CD4-positive, alpha-beta memory T cell (primary cell): ENCODE measurements around the gene ROBO3. TPM values are rescaled to one million over a fixed set of nuclear protein-coding genes. Genes with fewer than 3 reads are reported as not detected.

Experiments
- CTCF ChIA-PET: fragments of 350-600 bp; sonication (Branson Sonifier 250); formaldehyde crosslinking; loops from one replicate; lab custom pipeline; 2021; ENCODE audit warnings: inconsistent platforms; ENCODE audit not compliant: partially characterized antibody; lab: Charles Lee
- POLR2A ChIA-PET: fragments of 350-600 bp; sonication (Branson Sonifier 250); formaldehyde crosslinking; loops from one replicate; lab custom pipeline; 2021; ENCODE audit not compliant: partially characterized antibody; lab: Charles Lee
- DNase-seq, 5 donors: peaks; one replicate each; pipeline versions ENCODE4 v3.0.0 to v3.0.0-alpha.2; 2020 to 2022; ENCODE audit warnings: mixed read lengths in 1 of 5
- H3K27ac ChIP-seq: one replicate; pipeline ENCODE4 v1.7.0; 2013; ENCODE audit warnings: low read depth, low read length
- H3K27me3 ChIP-seq: 2 replicates; pipeline ENCODE4 v1.7.0; 2013; ENCODE audit warnings: mild to moderate bottlenecking, low read length, moderate library complexity; ENCODE audit not compliant: insufficient read depth
- H3K36me3 ChIP-seq: 2 replicates; pipeline ENCODE4 v1.7.0; 2013; ENCODE audit warnings: mild to moderate bottlenecking, low read length, moderate library complexity; ENCODE audit not compliant: insufficient read depth
- H3K4me1 ChIP-seq: 2 replicates; pipeline ENCODE4 v1.7.0; 2013; ENCODE audit warnings: mild to moderate bottlenecking, low read length, moderate library complexity; ENCODE audit not compliant: insufficient read depth
- H3K4me3 ChIP-seq, 2 donors: one replicate each; pipeline ENCODE4 v1.7.0; 2013; ENCODE audit warnings: low read length in 2 of 2, mild to moderate bottlenecking in 1 of 2
- H3K9me3 ChIP-seq, 2 donors: one replicate each; pipeline ENCODE4 v1.7.0; 2013; ENCODE audit warnings: low read length in 2 of 2, control low read depth in 1 of 2; ENCODE audit not compliant: control insufficient read depth in 1 of 2
- H3K27ac Mint-ChIP-seq, 7 donors: one replicate each; pipeline ENCODE4 v1.8.0; 2020 to 2021; ENCODE audit warnings: mixed read lengths in 7 of 7, mild to moderate bottlenecking in 6 of 7, inconsistent platforms in 3 of 7, moderate library complexity in 3 of 7
- H3K27me3 Mint-ChIP-seq, 2 donors: one replicate each; pipeline ENCODE4 v1.8.0; 2020 to 2021; ENCODE audit warnings: mixed read lengths in 2 of 2
- H3K36me3 Mint-ChIP-seq, 2 donors: one replicate each; pipeline ENCODE4 v1.8.0; 2020 to 2021; ENCODE audit warnings: mixed read lengths in 2 of 2, inconsistent platforms in 1 of 2, mild to moderate bottlenecking in 1 of 2
- H3K4me1 Mint-ChIP-seq, 4 donors: one replicate each; pipeline ENCODE4 v1.8.0; 2020 to 2021; ENCODE audit warnings: mixed read lengths in 4 of 4, mild to moderate bottlenecking in 1 of 4
- H3K4me3 Mint-ChIP-seq, 8 donors: one replicate each; pipeline ENCODE4 v1.8.0; 2020 to 2021; ENCODE audit warnings: mixed read lengths in 8 of 8, mild to moderate bottlenecking in 7 of 8, moderate library complexity in 6 of 8, inconsistent platforms in 3 of 8
- H3K9me3 Mint-ChIP-seq, 8 donors: one replicate each; pipeline ENCODE4 v1.8.0; 2020 to 2021; ENCODE audit warnings: mixed read lengths in 8 of 8, mild to moderate bottlenecking in 5 of 8, inconsistent platforms in 3 of 8, moderate library complexity in 1 of 8
- intact Hi-C: fragments of 100-400 bp; cut with micrococcal nuclease; formaldehyde crosslinking; loops from one replicate; pipeline ENCODE4 v1.15.1; 2023
- polyA plus RNA-seq, 2 donors: library from polyadenylated mRNA; unstranded; fragments of 300-500 nt; fragmentation: Illumina TruSeq; gene quantifications; one replicate each; pipeline ENCODE4 v1.2.3, GENCODE V29; 2021
- total RNA-seq, 2 experiments: library from RNA; stranded (reverse); gene quantifications; one replicate each; pipeline ENCODE4 v1.2.3, GENCODE V29; 2021

ROBO3 gene
- total and polyA plus RNA-seq, 4 experiments from 2014 or later, result 0.70 to 18.1 (median 9.1) TPM

DNA sequence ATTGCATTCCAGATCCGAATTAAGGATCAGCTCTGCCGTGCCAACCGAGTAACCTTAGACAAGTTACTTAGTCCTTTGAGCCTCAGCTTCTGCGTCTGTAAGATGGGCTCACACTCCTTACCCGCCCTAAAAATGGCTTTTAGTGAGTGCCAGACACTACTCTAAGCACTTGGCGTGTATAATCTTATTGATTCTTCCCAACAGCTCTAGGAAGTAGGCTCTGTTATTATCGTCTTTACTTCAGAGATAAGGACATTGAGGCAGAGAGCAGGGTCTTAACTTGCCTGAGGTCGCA, 21.7 kb upstream of the ROBO3 start:
- no peaks in the 10 kb centered on the region for H3K36me3 Mint-ChIP-seq
- H3K27ac Mint-ChIP-seq, result no peak overlapping the region
- Histone ChIP-seq H3K36me3 (no peaks in the 10 kb centered on the region), H3K27ac (no peak overlapping the region), H3K4me1 (peaks cover 10% of the 10 kb centered on the region), H3K27me3 (peaks cover 57% of the 10 kb centered on the region), H3K4me3 (no peak overlapping the region), H3K9me3 (no peaks in the 10 kb centered on the region)
- H3K4me1 Mint-ChIP-seq, result peaks cover 3 to 17% (median 8%) of the 10 kb centered on the region in 4 donors
- ChIA-PET CTCF (no interaction called here), POLR2A (no interaction called here)
- H3K9me3 Mint-ChIP-seq, result peaks cover 0 to 2% (median 0%) of the 10 kb centered on the region in 8 donors
- H3K27me3 Mint-ChIP-seq, result peaks cover 74 to 82% of the 10 kb centered on the region in 2 donors
- H3K4me3 Mint-ChIP-seq, result peak overlapping the region in 1 of 8 donors; percentile 21
- no peak for DNase-seq
- intact Hi-C loops, result no loop called here

DNA sequence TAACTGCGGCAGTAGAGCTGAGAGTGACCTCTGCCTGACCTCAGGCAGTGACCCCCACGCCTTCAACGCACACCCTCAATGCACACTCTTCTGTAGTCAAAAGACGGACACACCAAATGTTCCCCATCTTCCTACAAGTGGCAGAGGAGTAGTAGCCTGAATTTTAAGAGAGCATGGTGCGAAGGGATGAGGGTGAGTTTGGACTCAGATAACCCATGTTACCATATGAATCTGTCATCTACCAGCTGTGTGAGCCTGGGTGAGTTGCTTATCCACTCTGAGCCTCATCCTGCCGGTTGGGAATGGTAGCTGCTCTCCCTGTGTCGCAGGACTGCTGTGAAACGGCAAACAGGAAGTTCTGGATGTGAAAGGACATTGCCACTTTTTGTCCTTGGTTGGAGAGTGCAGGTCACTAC, 20.6 kb upstream of the ROBO3 start:
- Mint-ChIP-seq H3K4me3 (no peak overlapping the region), H3K36me3 (no peaks in the 10 kb centered on the region), H3K9me3 (peaks cover 0 to 2% (median 0%) of the 10 kb centered on the region in 8 donors), H3K27ac (no peak overlapping the region), H3K27me3 (peaks cover 75 to 83% of the 10 kb centered on the region in 2 donors), H3K4me1 (peaks cover 3 to 17% (median 8%) of the 10 kb centered on the region in 4 donors)
- no peak for DNase-seq
- CTCF ChIA-PET, result interaction anchor here (1.0 to 1.5 kb wide), 2 partner anchors 8 to 82 kb away, joined by 3 read pairs; no protein-coding TSS in a partner anchor
- Histone ChIP-seq H3K4me3 (no peak overlapping the region), H3K4me1 (peaks cover 8% of the 10 kb centered on the region), H3K27me3 (peaks cover 53% of the 10 kb centered on the region), H3K36me3 (no peaks in the 10 kb centered on the region), H3K27ac (no peak overlapping the region), H3K9me3 (no peaks in the 10 kb centered on the region)
- intact Hi-C loops, result no loop called here
- POLR2A ChIA-PET, result no interaction called here

DNA sequence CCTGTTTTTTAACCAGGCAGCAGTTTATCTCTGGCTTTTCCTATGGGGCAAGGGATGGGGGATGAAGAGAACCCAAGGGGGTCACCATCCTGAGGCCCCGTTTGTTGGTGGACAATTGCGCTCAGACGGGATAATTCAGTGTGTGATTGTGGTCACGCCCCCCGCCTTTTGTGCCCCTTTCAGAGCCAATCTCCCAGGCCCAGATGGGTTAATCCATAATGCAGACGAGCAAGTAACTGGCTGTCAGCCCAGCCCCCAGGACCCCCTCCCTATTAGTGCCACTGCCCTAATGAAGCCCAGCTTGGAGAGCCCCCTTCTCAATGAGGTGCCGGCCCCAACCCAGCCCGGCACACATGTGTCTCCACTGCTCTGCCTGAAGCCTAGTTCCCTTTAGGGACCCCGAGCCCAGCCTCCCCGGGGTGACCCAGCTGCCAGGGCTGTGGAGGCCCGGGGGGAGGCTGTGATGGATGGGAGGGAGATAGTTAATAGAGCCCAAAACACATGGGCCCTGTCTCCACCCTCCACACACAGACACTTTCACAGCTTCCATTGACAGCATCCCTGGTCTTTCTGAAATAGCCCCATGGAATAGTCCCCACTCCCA, 19.1 kb upstream of the ROBO3 start:
- no peaks in the 10 kb centered on the region for H3K36me3 Mint-ChIP-seq

GRCh38 chr11:124859171-124859570, 6.1 kb upstream of the ROBO3 start:
- H3K9me3 Mint-ChIP-seq, result no peaks in the 10 kb centered on the region
- peaks cover 21% of the 10 kb centered on the region for H3K27me3 ChIP-seq
- no peaks in the 10 kb centered on the region for H3K36me3 ChIP-seq
- H3K27me3 Mint-ChIP-seq, result peaks cover 27 to 28% of the 10 kb centered on the region in 2 donors
- no peak for DNase-seq
- H3K36me3 Mint-ChIP-seq, result no peaks in the 10 kb centered on the region
- peaks cover 6 to 16% (median 11%) of the 10 kb centered on the region in 4 donors for H3K4me1 Mint-ChIP-seq
- H3K27ac Mint-ChIP-seq, result no peak overlapping the region
- no peak overlapping the region for H3K4me3 Mint-ChIP-seq
- intact Hi-C loops, result no loop called here
- ChIA-PET POLR2A (no interaction called here), CTCF (interaction anchor here (3.1 kb wide), 1 partner anchor 17 kb away, joined by 10 read pairs; no protein-coding TSS in a partner anchor)
- H3K4me3 ChIP-seq, result no peak overlapping the region
- peaks cover 3% of the 10 kb centered on the region for H3K4me1 ChIP-seq
- no peak overlapping the region for H3K27ac ChIP-seq
- no peaks in the 10 kb centered on the region for H3K9me3 ChIP-seq

More for the DNA sequence above, 19.1 kb upstream of the ROBO3 start:
- Mint-ChIP-seq H3K4me1 (peaks cover 0 to 9% (median 3%) of the 10 kb centered on the region in 4 donors), H3K9me3 (peaks cover 0 to 2% (median 0%) of the 10 kb centered on the region in 8 donors), H3K27ac (no peak overlapping the region), H3K4me3 (no peak overlapping the region), H3K27me3 (peaks cover 74 to 79% of the 10 kb centered on the region in 2 donors)
- ChIA-PET POLR2A (no interaction called here), CTCF (interaction anchor here (0.9 kb wide), 1 partner anchor 8 kb away, joined by 3 read pairs; no protein-coding TSS in a partner anchor)
- no peaks in the 10 kb centered on the region for H3K9me3 ChIP-seq
- no peak overlapping the region for H3K4me3 ChIP-seq
- intact Hi-C loops, result no loop called here
- no peak for DNase-seq
- peaks cover 5% of the 10 kb centered on the region for H3K4me1 ChIP-seq
- peaks cover 48% of the 10 kb centered on the region for H3K27me3 ChIP-seq
- H3K36me3 ChIP-seq, result no peaks in the 10 kb centered on the region
- H3K27ac ChIP-seq, result no peak overlapping the region

GRCh38 chr11:124861670-124862069, 3.6 kb upstream of the ROBO3 start:
- Histone ChIP-seq H3K4me1 (peaks cover 22% of the 10 kb centered on the region), H3K27ac (no peak overlapping the region), H3K9me3 (no peaks in the 10 kb centered on the region), H3K27me3 (peaks cover 41% of the 10 kb centered on the region), H3K36me3 (no peaks in the 10 kb centered on the region), H3K4me3 (no peak overlapping the region)
- DNase-seq, result no peak
- H3K36me3 Mint-ChIP-seq, result no peaks in the 10 kb centered on the region
- H3K9me3 Mint-ChIP-seq, result no peaks in the 10 kb centered on the region
- intact Hi-C loops, result no loop called here
- H3K27me3 Mint-ChIP-seq, result peaks cover 39 to 45% of the 10 kb centered on the region in 2 donors
- ChIA-PET POLR2A (no interaction called here), CTCF (interaction anchor here (0.9 to 1.5 kb wide), 2 partner anchors 63 to 218 kb away, joined by 3 to 5 read pairs; no protein-coding TSS in a partner anchor)
- no peak overlapping the region for H3K4me3 Mint-ChIP-seq
- H3K4me1 Mint-ChIP-seq, result peaks cover 10 to 36% (median 23%) of the 10 kb centered on the region in 4 donors
- no peak overlapping the region for H3K27ac Mint-ChIP-seq

DNA sequence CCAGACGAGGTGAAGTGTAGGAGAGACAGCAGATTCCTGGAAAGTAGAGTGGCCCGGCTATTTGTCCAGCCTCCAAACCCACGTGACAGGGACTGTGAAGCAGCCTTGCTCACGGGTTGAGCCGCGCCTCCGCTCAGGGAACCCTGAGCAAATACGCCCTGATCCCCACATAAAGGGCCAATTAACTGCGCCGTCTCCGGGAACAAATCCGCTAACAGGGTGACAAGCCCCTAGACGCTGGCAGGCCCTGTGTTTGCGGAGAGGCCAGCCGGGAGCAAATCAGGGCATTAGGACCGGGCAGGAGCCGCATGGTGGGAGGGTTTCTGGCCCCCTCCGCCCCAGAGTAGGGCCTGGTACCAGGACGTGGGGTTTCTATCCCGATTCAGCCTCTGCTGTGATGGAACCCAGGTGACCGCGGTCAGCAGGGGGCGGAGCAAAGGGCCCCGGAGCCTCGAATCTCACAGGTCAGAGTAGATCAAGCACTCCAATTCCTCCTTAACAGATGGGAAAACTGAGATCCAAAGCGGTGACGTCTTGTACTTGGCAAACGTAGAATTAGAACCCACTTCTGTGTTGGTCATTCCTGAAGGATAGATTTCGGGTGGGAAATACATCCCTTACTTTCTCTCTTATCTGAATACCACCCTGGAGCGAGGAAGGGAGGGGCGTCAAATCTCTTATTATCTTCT, 2.0 kb upstream of the ROBO3 start:
- H3K36me3 ChIP-seq, result no peaks in the 10 kb centered on the region
- no peak overlapping the region for H3K27ac ChIP-seq
- ChIA-PET POLR2A (no interaction called here), CTCF (no interaction called here)
- H3K27me3 Mint-ChIP-seq, result peaks cover 56 to 58% of the 10 kb centered on the region in 2 donors
- H3K9me3 Mint-ChIP-seq, result no peaks in the 10 kb centered on the region
- H3K4me3 ChIP-seq, result no peak overlapping the region
- peak overlapping the region in 1 of 7 donors; percentile 14 for H3K27ac Mint-ChIP-seq
- no peaks in the 10 kb centered on the region for H3K9me3 ChIP-seq
- peaks cover 15 to 52% (median 35%) of the 10 kb centered on the region in 4 donors for H3K4me1 Mint-ChIP-seq
- peaks cover 26% of the 10 kb centered on the region for H3K4me1 ChIP-seq
- peak overlapping the region in 4 of 8 donors; percentile 5 to 74 (median 51) for H3K4me3 Mint-ChIP-seq
- no peaks in the 10 kb centered on the region for H3K36me3 Mint-ChIP-seq
- intact Hi-C loops, result no loop called here
- no peak for DNase-seq
- H3K27me3 ChIP-seq, result peaks cover 54% of the 10 kb centered on the region

DNA sequence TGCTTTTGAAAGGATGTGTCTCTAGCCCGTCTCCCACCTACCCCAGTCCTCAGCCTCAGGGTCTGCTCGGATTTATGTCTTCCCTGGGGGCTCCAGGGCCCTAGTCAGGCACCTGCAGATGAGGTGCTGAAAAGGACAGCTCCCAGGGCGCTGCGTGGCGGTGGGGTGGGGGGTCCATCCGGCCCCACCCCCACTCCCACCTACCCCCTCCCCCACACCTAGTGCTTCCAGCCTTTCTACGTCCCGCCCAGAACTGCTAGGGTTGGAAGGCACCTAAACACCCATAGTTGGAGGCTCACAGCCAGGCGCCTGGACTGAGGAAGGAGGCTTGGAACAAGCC, 1.4 kb upstream of the ROBO3 start:
- peaks cover 59% of the 10 kb centered on the region for H3K27me3 ChIP-seq
- H3K36me3 Mint-ChIP-seq, result no peaks in the 10 kb centered on the region
- intact Hi-C loops, result no loop called here
- H3K4me1 Mint-ChIP-seq, result peaks cover 16 to 57% (median 40%) of the 10 kb centered on the region in 4 donors
- H3K27me3 Mint-ChIP-seq, result peaks cover 61% of the 10 kb centered on the region in 2 donors
- no peak overlapping the region for H3K27ac Mint-ChIP-seq
- no peak for DNase-seq
- H3K27ac ChIP-seq, result no peak overlapping the region
- no peaks in the 10 kb centered on the region for H3K9me3 Mint-ChIP-seq
- H3K4me3 ChIP-seq, result no peak overlapping the region
- ChIA-PET CTCF (no interaction called here), POLR2A (no interaction called here)
- no peaks in the 10 kb centered on the region for H3K9me3 ChIP-seq
- H3K36me3 ChIP-seq, result no peaks in the 10 kb centered on the region
- peaks cover 31% of the 10 kb centered on the region for H3K4me1 ChIP-seq
- peak overlapping the region in 1 of 8 donors; percentile 56 for H3K4me3 Mint-ChIP-seq
